ENCODE measurements around the gene ATP5F1B. TPM values are rescaled to one million over a fixed set of nuclear protein-coding genes. Genes with fewer than 3 reads are reported as not detected.

ATP5F1B gene
- total and polyA plus RNA-seq, 2 of the 8 experiments (the other 6 are each of a cell fraction or from before 2014, with no cell fraction given), result 900 to 1,522 TPM

GRCh38 chr12:56688129-56688845 lies 42.5 kb upstream of the ATP5F1B start, which contains the start of gene PTGES3:
TSS of gene PTGES3 (minus strand) at chr12:56688284. CDS start at chr12:56687999, 285 bp downstream.
- Histone ChIP-seq H3K18ac (ENCODE audit: extremely low read depth, low read length) (peak within 1 kb of the TSS; percentile 91), H3K23me2 (ENCODE audit: low read depth, low read length) (peaks cover 7% of the 10 kb centered on the region), H3K56ac (replicated peaks; ENCODE audit: insufficient read length, low read depth, low read length) (peak within 1 kb of the TSS; percentile 93), H3K4me2 (ENCODE audit: insufficient read depth in 1 of 2, low read depth in 2 of 2, low read length in 2 of 2) (peak within 1 kb of the TSS; percentile 77 to 100), H2AK5ac (ENCODE audit: low read depth, low read length) (peak within 1 kb of the TSS; percentile 92), H3K14ac (ENCODE audit: insufficient read length) (peak within 1 kb of the TSS; percentile 74), H2AFZ (ENCODE audit: low read length) (no peak within 1 kb of the TSS), H3K79me2 (ENCODE audit: control insufficient read depth in 1 of 2, insufficient read depth in 2 of 2, low read length in 2 of 2) (peaks cover 35 to 44% of the 10 kb centered on the region in 2 experiments), H3K23ac (ENCODE audit: insufficient read length) (no peak within 1 kb of the TSS), H4K20me1 (replicated peaks in 1 of 2; ENCODE audit: control insufficient read depth in 1 of 2, insufficient read depth in 2 of 2, low read length in 2 of 2) (peaks cover 9 to 14% of the 10 kb centered on the region in 2 experiments), H2BK20ac (ENCODE audit: low read length) (no peak within 1 kb of the TSS), H3K36me3 (ENCODE audit: control insufficient read depth in 2 of 4, insufficient read depth in 4 of 4, low read length in 3 of 4) (peaks cover 0 to 16% (median 2%) of the 10 kb centered on the region in 4 experiments; a peak in 1 of 8 replicates), H3K4ac (replicated peaks; ENCODE audit: insufficient read length, low read depth, low read length) (peak within 1 kb of the TSS; percentile 61), H3K9me3 (ENCODE audit: insufficient read depth in 2 of 2, low read depth in 1 of 2, low read length in 1 of 2) (no peaks in the 10 kb centered on the region), H3K79me1 (ENCODE audit: low read depth, low read length) (no peaks in the 10 kb centered on the region), H3K9ac (replicated peaks in 1 of 4; ENCODE audit: extremely low read depth in 1 of 4, low read depth in 3 of 4, low read length in 3 of 4) (peak within 1 kb of the TSS; percentile 91 to 97 (median 96)), H4K91ac (replicated peaks; ENCODE audit: insufficient read length, low read length) (peak within 1 kb of the TSS; percentile 98), H2BK12ac (ENCODE audit: low read depth, low read length) (peak within 1 kb of the TSS; percentile 46; the same call in 1 of the 2 replicates), H2BK15ac (ENCODE audit: low read length) (no peak within 1 kb of the TSS), H3K27me3 (replicated peaks in 1 of 4; ENCODE audit: control insufficient read depth in 3 of 4, extremely low read depth in 1 of 4, insufficient read depth in 3 of 4, low read length in 3 of 4) (no peaks in the 10 kb centered on the region), H2BK5ac (ENCODE audit: low read depth, low read length) (peak within 1 kb of the TSS; percentile 93), H4K5ac (ENCODE audit: insufficient read length, low read depth, low read length) (peak within 1 kb of the TSS; percentile 96), H2BK120ac (replicated peaks; ENCODE audit: low read depth, low read length) (peak within 1 kb of the TSS; percentile 91), H3K4me3 (ENCODE audit: extremely low read depth in 1 of 4, insufficient read depth in 2 of 4, low read depth in 3 of 4, low read length in 4 of 4) (peak within 1 kb of the TSS; percentile 81 to 98 (median 94)), H4K8ac (ENCODE audit: extremely low read depth, insufficient read depth, low read length) (peak within 1 kb of the TSS; percentile 96), H3K4me1 (replicated peaks in 1 of 4; ENCODE audit: control insufficient read depth in 3 of 4, insufficient read depth in 4 of 4, low read length in 3 of 4) (no peaks in the 10 kb centered on the region; a peak in 2 of 7 replicates), H3K27ac (ENCODE audit: low read depth, low read length) (peak within 1 kb of the TSS; percentile 92)
- FAIRE-seq (no peak), DNase-seq (ENCODE audit: low read depth in 1 of 2, low spot score in 2 of 2) (peak; percentile 94 to 97)
- CTCF ChIA-PET (ENCODE audit: partially characterized antibody), result interaction anchor here (0.6 to 2.2 kb wide), 7 partner anchors 10 to 52 kb away, joined by 3 to 7 read pairs (median 6); partner anchors contain the start of gene NACA
- POLR2A ChIA-PET (ENCODE audit: partially characterized antibody), result interaction anchor here (0.5 to 52.4 kb wide), 25 partner anchors 9 to 487 kb away, joined by 3 to 1406 read pairs (median 6); partner anchors contain the start of genes ATP5F1B, BAZ2A, LRP1 and NACA
- 2% methylated on average over 45 of the region's 64 CpGs; no CpG with 5 or more reads in 1 of the 2 experiments for WGBS, 2 experiments (ENCODE audit: extremely low coverage in 1 of 2, insufficient coverage in 1 of 2, insufficient read length in 1 of 2, insufficient replicate concordance in 2 of 2, low coverage in 1 of 2, low lambda C conversion rate in 2 of 2, missing lambda C conversion rate in 1 of 2)
- TF ChIP-seq CHD1 (IDR thresholded peaks at IDR 0.05; ENCODE audit: low read depth, low read length), result no peak
- TF ChIP-seq RFX5 (IDR thresholded peaks at IDR 0.05; ENCODE audit: borderline replicate concordance, low read depth, low read length), result 0 out of 2 replicates have a peak, but pooled peaks have one; percentile 5
- no peak for TF ChIP-seq RXRA (IDR thresholded peaks at IDR 0.05; ENCODE audit: insufficient read depth, low read depth, low read length)
- TF ChIP-seq SIN3A (conservative IDR thresholded peaks at IDR 0.05 in 1 of 2, IDR thresholded peaks at IDR 0.05 in 1 of 2; ENCODE audit: low read depth in 1 of 2, low read length in 2 of 2), result peak in 1 of 2 experiments; percentile 55; a peak in 2 of 4 replicates
- TF ChIP-seq POU5F1 (IDR thresholded peaks at IDR 0.05; ENCODE audit: low read depth, low read length), result no peak
- no peak for TF ChIP-seq ATF3 (IDR thresholded peaks at IDR 0.05; ENCODE audit: insufficient read depth, low read depth, low read length)
- TF ChIP-seq SUZ12 (IDR thresholded peaks at IDR 0.05; ENCODE audit: low read length), result no peak
- peak; percentile 91 for TF ChIP-seq POLR2A (IDR thresholded peaks at IDR 0.05; ENCODE audit: control extremely low read depth in 1 of 2, low read depth in 2 of 2, low read length in 2 of 2)
- TF ChIP-seq GTF2F1 (IDR thresholded peaks at IDR 0.05; ENCODE audit: borderline replicate concordance, low read depth, low read length), result peak; percentile 77; the same call in 1 of the 2 replicates
- no peak for TF ChIP-seq JUN (IDR thresholded peaks at IDR 0.05; ENCODE audit: low read depth, low read length)
- TF ChIP-seq KDM1A (IDR thresholded peaks at IDR 0.05; ENCODE audit: borderline replicate concordance, low read length), result no peak
